Left renal cortex interstitium (tissue), 4 donors: ENCODE data around the gene ROS1. TPM values are rescaled to one million over a fixed set of nuclear protein-coding genes. Genes with fewer than 3 reads are reported as not detected.

Experiments
- DNase-seq, 4 donors: peaks; one replicate each; pipeline ENCODE4 v3.0.0-alpha.2; 2013; ENCODE audit warnings: low read depth in 4 of 4, low spot score in 2 of 4, missing footprints in 1 of 4
- polyA plus RNA-seq, 4 donors: library from polyadenylated mRNA; unstranded; fragments of 120-200 nt; gene quantifications; one replicate each; pipeline ENCODE4 v1.2.1, GENCODE V29; 2013; ENCODE audit not compliant: insufficient read length in 4 of 4

Gene ROS1
- polyA plus RNA-seq, 4 donors: 0.10 to 0.16 (median 0.13) TPM

- no peak for DNase-seq
These were observed 16.1 kb upstream of the ROS1 start for GRCh38 chr6:117441824-117442264.

DNA sequence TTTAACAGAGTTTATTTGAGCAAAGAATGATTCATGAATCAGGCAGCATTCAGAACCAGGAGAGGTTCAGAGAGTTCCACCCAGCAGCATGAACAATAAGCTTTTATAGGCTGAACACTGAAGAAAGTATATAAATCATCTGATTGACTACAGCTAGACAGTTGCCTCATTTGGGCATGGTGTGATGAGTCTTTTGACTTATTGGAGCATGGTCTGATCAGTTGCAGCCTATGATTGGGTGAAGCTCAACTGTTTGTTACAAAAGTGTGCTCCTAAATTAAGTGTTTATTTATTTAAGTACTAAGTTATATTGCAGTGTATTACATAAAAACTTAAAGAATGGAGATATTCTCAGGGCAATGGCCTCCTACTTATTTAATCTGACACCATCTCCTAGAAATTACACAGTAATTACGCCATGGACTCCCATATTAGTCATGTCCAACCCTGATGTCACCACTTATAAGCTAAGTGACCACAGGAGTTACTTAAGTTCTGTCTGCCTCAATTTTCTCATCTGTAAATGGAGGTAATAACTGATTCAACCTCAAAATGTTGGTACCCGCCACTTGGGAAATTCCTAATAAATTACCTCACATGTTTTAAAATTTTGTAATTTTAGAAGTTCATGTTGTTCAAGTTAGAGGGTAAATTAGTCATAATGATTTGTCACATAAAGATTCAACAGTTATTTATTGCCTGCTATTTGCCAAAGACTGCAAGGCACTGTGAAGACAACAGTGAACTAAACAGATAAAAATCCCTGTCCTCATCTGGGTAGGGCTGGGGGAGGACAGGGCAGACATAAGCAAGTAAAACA, 15.2 kb upstream of the ROS1 start:
- DNase-seq: no peak

GRCh38 chr6:117432273-117432672, 6.5 kb upstream of the ROS1 start:
- DNase-seq: no peak

GRCh38 chr6:117423754-117424153, 2.0 kb downstream of the ROS1 start:
- DNase-seq: no peak

- no peak for DNase-seq
These were observed 7.4 kb downstream of the ROS1 start for GRCh38 chr6:117418320-117418719.

GRCh38 chr6:117417851-117418250, 7.9 kb downstream of the ROS1 start:
- DNase-seq: no peak

DNA sequence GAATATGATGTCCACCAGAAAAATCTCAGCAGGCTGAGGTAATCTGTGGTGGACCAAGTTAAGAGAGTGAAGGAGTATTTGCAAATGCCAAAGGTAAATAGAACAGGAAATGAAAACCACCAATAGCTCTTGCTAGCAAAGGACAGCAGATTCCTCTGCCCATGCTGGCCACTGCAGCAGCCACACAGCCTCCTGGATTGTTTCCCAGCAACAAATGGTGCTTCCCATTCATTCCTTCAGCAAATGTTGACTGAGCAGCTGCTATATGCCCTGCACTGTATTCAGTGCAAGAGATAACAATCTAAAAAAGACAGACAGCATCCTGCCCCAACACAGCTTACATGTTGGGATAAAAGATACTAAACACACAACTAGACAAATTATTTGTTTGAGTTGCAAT, 11.0 kb downstream of the ROS1 start:
- no peak for DNase-seq

- DNase-seq: no peak
These were observed 14.3 kb downstream of the ROS1 start for GRCh38 chr6:117411474-117411873.

- DNase-seq: no peak
These were observed 15.9 kb downstream of the ROS1 start for GRCh38 chr6:117409863-117410262.

DNA sequence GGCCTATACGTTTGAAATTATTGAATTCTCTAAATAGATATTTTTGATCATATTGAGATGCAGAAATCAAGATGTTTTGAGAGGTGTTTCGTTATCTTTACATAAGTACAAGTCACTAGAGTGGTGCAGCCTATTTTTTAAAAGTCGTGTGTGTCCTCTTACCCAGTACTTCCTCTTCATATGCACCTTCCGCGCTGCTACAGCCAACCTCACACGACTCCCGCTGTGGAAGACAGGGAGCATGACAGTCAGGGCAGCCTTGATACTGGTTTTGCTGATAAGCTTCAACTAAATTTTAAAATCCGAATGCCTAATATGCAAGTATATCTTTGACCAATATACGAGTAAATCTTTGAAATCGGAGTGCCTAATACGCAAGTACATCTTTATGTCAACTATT, 16.3 kb downstream of the ROS1 start:
- no peak for DNase-seq

DNA sequence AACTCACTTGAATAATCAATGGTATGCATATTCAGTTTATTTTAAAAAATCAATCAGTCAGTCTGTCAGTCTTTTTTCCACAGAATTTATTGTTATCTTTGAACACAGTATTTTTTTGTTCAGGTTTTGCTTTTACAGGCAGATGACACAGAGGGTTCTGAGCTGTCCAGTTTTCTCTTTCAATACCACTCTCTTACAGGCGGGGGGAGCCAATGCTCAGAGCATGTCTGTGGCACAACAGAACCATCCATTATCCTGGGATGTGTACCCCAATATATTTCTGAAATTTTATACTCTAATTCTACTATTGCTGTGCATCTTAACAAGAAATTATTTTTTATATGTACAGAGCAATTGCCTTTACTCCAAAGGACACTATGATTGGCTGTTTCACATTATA, 21.2 kb downstream of the ROS1 start:
- DNase-seq: no peak

DNA sequence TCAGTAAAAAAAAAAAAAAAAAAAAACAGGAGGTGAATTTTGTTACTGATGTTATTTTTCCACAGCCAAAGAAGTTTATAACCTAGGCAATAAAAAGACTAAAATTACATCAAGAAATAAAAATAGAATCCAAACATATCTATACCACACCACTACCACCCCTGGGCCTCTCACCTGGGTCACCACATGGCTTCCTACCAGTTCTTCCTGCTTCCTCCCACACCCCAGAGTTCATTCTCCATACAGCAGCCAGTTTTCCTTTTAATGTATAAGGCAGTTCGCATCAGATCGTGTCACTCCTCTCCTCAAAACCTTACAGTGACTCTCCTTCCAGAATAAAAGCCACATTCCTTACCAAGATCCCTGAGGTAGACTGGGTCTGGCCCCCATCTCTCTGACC, 23.9 kb downstream of the ROS1 start:
- DNase-seq: no peak

DNA sequence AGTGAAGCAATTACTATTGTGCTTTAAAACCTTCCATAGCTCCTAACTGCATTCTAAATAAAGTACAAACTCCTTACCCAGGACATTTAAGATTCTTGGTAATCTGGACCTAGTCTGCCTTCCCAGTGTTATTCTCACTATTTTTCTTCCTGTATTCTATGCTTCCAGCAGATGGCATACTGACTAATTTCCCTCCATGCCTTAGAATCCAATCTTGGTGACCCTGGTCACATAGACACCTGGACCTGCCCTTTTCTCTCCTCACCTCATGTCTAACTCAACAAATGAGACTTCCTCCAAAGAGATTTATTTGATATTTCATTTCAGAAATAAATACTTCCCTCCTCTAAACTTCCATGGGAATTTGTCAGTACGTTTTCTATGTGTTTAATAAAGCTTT, 25.8 kb downstream of the ROS1 start:
- no peak for DNase-seq

DNA sequence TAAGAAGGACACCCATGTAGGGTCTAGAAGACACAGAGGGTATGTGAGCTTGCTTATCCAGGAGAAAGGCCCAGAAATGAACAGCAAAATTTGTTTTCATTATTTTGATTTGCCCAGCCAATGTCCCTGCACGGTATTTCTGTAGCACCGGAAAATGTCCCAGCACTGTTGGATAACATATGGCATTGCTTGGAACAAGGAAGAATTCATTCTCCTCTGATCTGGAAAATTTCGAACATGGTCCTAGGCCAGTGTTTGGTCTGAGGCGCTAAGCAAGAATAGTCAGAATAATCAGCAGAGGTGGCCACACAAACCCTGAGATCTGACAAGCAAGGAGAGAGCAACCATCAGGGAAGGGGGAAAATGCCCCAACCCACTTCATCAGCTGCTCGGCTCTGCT, 26.6 kb downstream of the ROS1 start:
- DNase-seq: no peak

- no peak for DNase-seq
These were observed 28.1 kb downstream of the ROS1 start for GRCh38 chr6:117397536-117398227.

DNA sequence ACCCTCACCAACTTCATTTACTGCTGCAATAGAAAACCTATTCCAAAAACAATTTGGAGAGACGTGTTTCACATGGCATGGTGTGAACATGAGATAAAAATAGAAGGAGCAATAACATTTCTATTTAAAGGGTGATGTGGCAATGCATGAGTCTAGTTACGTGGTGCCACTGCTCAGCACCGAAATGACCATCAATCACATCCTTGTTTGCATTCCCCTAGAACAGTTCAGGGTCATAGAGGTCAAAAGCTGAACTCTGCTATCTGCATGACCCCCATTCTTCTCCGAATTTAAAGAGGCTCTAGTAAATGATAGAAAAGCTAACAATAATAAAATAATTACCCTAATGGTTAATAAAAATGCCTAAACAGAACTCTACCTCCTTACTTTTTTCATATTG, 29.5 kb downstream of the ROS1 start:
- DNase-seq: no peak

- no peak for DNase-seq
These were observed 30.6 kb downstream of the ROS1 start for GRCh38 chr6:117395164-117395563.

DNA sequence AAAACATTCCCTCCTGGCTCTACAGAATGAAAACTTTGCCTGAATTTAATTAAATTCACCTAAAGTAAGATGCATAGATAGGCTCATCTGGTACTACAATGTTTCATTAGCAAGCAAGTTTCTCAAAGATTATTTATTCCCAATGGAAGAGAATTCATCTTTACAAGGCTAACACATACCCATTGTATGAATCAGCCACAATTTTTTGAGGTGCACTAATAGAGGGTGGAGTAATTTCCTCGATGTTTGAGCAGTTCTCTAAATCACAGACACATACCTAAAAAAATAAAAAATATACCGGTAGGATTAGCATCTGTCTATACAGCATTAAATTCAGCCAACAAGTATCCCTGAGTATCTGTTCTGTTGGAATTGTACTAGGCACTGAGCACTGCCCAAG, 32.7 kb downstream of the ROS1 start:
- no peak for DNase-seq

DNA sequence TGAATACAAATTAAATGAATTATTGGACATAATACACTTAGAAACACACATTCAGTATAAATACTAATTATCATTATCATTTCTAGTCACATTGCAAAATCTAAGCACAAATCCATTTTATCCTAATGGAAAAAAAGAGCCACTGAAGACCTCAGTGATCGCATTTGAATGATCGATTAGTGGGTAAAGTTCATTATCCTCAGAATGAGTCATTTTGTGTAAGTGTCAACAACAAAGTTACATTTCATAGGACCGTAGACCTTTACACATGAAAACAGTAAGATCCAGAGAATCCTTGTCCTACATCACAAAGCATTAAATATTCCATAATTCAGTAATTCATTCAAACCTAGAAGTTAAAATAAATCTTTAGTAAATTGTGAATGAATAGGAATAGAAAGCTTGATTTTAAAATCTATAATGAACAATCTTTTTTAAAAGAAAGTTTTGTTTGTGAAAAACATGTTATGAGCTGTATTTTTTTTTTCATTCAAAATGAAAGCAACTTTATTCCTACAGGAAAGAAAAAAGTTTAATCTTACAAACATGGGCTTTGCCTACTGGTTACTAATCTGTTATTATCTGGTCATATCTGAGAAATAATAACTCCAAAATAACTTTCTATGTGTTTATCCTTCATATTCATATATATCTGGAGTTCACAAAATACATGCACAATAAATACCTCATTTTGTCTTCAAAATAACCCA, 33.7 kb downstream of the ROS1 start:
- no peak for DNase-seq

DNA sequence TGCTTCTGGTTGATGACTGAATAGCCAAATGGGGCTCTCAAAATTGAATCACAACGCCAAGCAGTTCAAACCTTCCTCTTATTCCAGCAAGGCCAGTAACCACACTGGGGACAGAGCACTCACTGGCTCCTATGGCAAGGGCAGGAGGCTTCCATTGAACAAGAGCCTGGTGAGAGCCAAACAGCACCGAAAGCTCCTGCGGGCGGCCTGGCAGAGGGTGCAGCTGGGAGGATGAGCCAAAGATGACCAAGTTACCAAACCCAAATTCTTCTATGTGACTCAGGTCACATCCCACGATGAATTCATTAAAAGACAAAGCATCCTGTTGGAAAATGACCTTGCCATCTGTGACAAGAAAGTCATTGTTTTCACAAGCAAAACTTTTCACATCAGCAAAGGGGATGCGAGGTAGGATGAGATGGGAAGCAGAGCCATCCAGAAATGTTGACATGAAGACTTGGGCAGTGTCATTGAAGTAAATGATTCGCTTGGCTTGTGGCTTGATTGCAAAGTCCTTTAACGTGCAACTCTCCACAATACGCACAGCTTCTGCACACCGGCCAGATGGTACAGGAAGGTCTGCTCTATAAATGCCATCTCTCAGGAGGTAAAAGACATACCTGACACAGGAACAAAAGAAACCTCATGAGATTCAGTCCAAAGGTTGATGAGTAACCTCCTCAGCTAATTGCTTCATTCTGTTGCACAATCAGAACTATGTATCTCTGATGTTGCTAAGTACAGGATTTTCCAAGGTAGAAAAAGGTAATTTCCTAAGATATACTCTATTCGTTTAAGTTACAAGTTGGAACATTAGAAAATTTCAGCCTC, 36.3 kb downstream of the ROS1 start:
- DNase-seq: no peak
